GM12864 (cell line): ENCODE measurements around the gene POFUT2.

ENCODE experiments used
- DNase-seq: peaks from one replicate; pipeline ENCODE4 v3.0.0-alpha.2; 2011; ENCODE audit warnings: low read depth
- H3K4me3 ChIP-seq: 2 replicates; pipeline ENCODE4 v1.5.1; 2011; ENCODE audit warnings: mild to moderate bottlenecking, low read depth, low read length, control low read depth
- TF ChIP-seq, protein P1 (sequence below): IDR thresholded peaks from 2 replicates; pipeline ENCODE4 v1.5.1; 2011; ENCODE audit warnings: low read depth, mild to moderate bottlenecking, moderate library complexity, low read length, control low read depth, inconsistent platforms; ENCODE audit errors: missing control alignments

POFUT2 gene

DNA sequence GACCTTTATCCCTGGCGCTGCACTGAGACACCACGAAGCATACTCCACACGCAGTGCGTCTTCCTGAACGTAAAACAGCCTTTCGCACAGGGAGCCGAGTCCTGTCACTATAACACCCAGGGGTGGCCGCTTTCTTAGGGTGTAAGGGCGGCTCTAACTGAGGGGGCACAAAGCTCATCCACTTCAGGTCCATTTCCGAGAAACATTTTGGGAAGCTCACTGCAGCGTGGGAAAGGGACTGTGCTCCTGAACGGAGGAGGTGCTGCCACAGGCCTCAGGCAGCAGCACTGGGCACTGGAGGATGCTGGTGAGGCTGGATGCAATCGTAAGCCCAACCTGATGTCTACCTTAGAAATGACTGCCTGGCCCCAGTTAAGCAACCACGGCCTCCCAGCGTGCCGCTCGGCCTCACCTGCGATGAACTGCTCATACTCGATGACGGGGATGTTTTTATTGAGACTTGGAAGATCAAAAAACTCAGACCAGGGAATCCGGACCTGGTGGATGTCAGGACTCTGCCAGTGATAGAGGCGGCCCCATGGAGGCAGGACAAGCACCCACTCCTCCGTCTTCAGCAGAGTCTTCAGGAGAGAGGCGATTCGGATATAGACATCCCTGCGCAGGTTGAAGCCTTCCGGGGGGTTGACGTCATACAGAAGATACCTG, 2.3 kb downstream of the POFUT2 start:
- TF ChIP-seq, protein P1, sequence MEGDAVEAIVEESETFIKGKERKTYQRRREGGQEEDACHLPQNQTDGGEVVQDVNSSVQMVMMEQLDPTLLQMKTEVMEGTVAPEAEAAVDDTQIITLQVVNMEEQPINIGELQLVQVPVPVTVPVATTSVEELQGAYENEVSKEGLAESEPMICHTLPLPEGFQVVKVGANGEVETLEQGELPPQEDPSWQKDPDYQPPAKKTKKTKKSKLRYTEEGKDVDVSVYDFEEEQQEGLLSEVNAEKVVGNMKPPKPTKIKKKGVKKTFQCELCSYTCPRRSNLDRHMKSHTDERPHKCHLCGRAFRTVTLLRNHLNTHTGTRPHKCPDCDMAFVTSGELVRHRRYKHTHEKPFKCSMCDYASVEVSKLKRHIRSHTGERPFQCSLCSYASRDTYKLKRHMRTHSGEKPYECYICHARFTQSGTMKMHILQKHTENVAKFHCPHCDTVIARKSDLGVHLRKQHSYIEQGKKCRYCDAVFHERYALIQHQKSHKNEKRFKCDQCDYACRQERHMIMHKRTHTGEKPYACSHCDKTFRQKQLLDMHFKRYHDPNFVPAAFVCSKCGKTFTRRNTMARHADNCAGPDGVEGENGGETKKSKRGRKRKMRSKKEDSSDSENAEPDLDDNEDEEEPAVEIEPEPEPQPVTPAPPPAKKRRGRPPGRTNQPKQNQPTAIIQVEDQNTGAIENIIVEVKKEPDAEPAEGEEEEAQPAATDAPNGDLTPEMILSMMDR, result no peak
- DNase-seq, result no peak
- no peak overlapping the region for H3K4me3 ChIP-seq

DNA sequence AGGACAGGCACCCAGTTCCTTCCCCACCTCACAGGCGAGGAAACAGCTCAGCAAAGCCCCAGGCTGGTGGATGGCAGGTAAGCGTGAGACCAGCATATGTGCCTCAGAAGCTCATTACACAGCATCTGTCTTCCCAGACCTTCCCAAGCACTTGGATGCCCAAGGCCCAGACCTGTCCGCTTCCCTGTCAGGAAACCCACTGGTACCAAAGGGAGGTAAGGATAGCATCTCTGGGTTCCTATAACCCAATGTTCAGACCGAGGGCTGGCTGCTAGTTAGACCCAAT, 3.3 kb downstream of the POFUT2 start:
- no peak for DNase-seq
- H3K4me3 ChIP-seq, result no peak overlapping the region
- TF ChIP-seq, protein P1, result no peak

DNA sequence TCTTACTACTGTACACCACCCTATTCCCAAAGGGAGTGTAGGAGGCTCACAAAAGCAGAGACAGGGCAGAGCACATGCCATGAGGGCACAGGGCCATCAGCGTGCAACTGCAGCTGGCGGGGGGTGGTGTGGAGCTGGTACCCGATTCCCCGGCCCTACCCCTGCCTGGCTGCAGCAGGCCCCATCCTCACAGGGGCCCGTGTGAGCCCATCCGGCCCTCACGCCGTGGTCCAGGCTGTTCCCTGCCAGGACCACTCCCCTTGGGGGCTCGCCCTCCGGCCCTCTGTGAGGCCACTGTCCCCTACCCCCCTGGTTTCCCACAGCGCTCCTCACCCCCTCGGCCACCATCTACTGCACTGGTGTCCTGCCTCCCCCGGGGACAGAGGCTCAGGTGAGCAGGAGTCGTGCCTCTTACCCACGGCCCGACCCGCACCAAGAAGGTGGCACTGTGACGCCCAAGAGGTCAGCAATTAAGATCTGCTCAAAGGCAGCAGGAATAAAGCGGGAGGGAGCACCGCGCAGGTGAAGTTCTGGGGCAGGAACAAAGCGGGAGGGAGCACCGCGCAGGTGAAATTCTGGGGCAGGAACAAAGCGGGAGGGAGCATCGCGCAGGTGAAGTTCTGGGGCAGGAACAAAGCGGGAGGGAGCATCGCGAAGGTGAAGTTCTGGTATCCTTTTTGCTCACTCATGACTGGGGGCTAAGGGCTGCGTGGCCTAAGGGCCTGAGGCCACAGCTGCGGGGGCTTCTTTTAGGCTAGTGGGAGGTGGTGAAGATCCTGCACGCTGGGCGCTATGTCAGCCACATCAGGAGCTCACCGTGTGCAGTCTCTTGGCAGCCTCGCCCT, 3.9 kb downstream of the POFUT2 start:
- no peak overlapping the region for H3K4me3 ChIP-seq
- TF ChIP-seq, protein P1, result no peak
- no peak for DNase-seq

DNA sequence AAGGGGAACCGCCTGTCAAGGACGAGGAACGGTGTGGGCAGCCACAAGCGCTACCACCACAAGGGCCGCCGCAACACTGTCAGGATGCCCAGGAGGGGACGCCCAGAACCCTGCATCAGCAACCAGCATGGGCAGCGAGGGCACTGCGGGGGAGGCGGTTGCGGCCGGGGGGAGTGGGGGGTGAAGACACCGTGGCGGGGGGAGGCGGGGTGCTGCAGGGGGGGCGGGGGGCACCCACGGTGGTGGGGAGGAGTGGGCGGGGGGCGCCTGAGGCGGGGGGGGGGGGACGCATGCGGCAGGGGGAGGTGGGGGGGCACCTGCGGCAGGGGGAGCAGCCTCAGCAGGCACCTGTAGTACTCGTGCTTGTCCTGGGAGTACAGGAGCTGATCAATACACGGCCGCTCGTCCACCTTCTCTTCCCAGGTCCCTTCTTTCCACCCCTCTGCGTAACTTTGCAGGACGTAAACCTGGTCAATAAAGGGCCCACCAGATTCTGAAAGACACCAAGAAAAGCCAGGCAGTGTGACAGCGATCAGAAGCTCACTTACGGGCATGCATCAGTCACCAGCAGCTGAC, 4.6 kb downstream of the POFUT2 start:
- H3K4me3 ChIP-seq, result no peak overlapping the region
- TF ChIP-seq, protein P1, result no peak
- DNase-seq, result no peak

DNA sequence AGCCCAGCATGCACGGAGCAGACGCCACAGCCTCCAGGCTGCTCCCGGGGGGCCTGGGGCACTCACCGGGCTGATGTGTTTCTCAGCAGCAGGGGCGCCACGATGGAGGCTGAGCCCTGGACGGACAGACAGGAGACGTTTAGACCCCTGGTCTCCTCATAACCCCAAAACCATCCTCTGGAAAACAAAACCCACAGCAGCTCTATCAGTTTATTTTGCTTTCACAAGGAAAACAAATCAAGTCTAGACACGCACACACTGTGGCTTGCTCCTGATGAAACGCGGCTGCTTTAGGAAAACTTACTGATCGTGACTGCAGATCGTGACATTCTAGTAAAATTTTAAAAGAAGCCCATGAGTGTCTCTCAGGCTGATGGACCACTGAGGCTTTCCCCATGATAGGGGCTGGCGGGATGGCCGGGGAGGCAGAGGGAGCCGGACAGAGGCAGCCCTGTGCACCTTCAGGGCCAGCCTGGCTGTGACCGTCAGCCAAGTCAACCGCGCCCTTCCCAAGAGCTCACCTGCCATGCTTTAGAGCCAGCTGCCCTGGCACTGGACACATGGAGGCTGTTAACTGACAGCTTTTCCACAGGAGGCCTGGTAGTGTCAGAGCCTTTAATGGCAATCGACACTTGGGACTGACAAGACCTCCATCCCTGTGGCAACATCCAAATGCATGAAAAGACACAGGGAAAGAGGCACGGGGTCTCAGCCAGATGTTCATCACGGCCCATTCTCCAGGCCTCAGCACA, 5.2 kb downstream of the POFUT2 start:
- TF ChIP-seq, protein P1, result no peak
- H3K4me3 ChIP-seq, result no peak overlapping the region

DNA sequence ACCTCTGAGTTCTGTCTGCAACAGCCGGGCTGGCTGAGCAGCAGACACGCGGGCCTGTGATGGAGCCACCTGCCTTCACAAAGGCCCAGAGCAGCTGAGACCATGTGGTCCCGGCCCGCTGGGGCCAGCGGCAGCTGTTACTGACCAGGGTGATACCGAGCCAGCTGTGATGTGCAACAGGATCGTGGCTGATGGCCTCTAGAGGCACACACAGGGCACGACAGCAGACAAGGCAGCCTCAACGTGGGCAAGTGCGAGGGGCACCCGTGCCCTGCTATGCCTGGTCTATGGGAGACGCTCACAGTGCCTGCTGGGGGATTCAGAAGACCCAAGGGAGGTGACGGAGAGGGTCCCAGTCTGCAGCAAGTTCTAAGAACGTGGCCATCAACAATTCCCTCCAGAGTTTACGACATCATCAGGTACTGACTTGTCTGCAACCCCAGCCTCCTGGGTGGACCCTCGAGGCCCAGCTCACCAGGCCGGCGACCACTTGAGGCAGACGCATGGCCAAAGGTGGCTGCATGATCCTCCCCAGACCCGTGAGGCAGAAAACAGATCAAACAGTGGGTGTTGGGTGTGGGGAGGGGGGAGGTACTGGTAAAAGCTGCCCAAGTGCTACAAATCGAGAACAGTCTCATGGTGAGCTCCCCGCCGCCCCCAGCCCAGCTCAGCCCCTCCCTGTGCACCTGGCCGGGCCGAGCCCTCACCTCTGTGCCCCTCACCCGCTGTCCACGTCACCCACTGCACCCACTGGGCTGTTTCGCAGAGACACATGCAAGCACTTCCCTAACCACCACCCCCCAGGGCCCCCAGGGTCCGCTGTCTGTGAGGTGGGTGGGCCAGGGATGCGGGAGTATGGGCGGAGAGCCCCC, 6.0 kb downstream of the POFUT2 start:
- no peak for DNase-seq
- no peak overlapping the region for H3K4me3 ChIP-seq
- TF ChIP-seq, protein P1, result no peak

More for the DNA sequence above, 5.2 kb downstream of the POFUT2 start:
- DNase-seq, result no peak
